Activated gamma-delta T cell treated with Interleukin-2 at 50 U/mL for 16 hours (primary cell): ENCODE measurements around the gene NACC2.

Experiments
- DNase-seq: peaks from one replicate; pipeline ENCODE4 v3.0.0-alpha.2; 2020

The NACC2 gene

DNA sequence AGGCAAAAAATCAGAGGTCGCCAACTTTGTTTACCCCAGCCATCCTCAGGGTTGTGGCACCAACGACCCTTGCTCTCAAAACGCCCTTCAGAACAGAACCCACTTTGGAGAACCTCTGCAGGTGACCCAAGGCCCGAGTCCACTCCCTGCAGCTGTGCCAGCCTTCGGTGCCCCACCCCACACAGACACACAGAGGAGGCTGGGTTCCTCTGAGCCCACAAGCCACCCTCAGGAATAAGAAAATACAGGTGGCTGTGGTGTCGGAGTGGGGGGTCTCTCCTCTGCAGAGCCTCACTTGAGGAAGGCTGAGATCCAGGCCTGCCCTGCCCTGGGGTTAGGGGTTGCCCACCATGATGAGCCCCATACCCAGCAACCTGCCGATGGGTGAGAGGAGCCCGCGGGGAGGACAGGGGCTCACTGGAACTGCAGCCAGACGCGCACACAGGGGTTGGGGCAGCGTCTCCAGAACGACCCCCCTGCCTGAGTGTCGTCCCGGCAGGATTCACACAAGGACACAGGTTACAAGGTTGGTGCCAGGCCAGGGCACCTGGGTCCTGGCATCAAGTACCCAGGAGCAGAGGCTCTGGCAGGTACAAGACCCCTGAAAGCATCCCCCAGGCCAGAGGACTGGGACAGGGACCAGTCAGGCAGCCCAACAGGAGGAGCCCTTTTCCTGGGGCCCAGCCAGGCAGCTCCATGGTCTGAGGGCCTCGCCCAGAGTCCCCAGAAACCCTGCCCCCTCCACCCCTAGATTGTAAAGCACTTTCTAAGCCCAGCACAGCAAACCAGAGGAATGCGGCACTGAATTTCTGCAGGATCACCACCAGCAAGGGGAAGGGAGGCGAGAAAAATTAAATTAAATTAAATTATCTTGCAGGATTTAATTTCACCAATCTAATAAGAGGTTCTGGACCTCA lies 40.0 kb downstream of the NACC2 start:
- no peak for DNase-seq

DNA sequence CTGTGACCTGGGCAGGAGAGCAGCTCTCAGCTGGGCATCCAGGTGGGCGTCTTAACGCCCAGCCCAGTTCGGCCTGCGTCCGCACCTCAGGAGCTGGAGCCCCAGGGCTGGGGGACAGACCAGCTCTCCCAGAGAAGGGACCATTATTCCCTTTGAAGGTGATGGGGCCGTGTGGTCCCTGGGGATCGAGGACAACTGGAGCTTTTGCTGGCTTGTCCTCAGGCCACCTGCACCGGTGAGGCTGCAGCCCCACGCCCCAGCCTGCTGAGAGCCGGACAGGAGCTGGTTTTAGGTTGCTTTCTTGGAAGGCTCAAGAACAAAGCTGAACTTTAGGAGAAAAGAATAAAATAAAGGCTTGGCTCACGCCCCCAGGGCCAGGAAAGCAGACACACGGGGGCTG lies 40.9 kb downstream of the NACC2 start:
- DNase-seq, result no peak

DNA sequence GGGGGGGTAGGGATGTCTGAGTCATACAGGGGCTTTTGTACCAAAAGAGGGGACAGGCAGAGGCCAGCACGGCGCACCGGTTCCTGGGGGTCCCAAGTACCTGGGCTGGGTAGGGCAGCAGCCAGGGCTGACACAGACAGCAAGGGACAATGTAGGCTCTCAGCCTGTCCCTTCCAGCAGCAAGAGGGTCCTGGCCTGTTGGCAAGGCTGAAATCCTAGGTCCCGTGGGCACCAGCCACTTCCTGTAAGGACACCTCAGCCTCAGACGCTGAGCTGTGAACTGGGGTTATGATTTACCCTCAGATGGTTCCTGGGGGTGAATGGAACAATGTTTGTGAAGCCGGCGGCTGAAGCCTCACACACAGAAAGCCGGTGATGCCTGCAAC lies 41.3 kb downstream of the NACC2 start:
- DNase-seq, result no peak

DNA sequence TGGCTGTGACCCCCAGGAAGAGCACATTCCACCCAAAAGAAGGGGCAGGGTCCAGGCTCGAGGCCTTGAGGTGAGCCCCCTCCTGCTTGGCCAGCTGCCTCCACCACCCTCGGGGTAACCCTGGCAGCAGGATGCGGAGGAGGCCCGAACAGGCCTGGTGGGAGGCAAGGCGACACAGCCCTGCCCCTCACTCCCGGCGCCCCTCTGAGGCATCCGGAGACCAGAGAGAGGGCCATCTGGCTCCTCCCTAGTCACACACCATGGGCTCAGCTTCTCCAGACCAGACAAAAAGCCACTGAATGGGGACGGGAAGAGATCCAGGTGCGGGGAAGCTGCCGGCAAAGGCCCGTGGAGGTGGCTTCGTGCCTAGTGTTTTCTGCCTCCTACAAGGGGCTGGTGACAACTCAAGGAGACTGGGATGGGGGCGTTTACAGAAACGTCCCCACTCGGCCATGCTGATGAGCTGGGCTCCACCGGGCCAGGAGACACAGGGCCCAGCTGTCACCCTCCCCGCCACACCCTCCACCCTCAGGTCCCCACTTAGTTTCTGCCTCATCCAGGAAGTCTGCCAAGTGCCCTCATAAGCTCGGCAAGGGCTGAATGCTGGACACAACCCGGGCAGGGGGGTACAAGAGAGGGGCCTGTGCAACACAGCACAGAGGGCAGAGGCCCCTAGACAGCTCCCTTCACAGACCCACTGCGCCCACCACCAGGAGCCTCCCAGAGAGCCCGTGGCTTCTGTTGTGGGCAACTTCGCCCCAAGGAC lies 41.9 kb downstream of the NACC2 start:
- no peak for DNase-seq

DNA sequence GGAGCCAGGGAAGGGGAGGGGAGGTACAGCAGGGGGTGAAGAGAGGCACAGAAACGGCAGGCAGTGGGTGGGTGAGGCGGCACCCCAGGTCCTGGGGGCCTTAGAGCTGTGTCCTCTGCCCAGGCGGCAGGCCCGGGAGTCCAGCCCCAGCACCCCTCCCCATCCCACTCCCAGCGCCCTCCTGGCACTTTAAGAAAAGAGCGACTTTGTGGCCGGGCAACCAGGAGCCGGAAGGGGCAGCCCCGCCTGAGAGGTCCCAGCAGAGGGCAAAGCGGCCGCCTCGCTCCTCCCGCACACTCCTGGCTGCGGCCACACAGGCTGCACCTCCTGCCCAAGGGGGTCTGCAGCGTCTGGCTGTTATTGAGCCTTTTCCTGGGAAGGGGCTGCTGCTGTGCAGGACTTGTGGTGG lies 42.6 kb downstream of the NACC2 start:
- DNase-seq, result no peak

DNA sequence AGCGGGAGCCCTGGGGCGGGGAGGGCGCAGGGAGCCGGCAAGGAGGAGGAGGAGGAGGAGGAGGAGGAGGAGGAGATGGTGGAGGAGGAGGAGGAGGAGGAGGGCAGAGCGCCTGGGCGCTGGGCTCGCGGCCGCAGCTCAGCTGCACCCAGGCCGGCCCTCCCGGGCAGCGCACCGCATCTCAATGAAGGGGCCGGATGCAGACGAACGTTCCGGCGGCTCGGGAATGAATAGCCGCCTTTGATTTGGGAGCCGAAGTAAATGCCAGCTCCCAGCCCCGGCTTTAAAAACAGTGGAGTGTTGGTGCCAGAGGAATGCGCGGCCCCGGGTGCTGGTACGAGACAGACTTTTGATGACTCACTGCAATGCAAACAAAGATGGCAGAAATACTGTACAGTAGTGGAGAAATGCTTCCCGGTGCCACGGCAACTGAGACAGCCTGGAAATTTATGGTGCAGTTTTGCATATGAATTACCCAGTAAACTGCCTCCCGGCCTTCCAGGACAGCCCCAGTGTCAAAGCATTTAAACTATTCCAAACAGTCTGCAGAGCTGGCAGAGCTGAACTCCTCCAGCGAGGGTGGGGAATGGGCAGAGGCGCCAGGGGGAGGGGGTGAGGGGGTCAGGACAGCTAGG lies 43.1 kb downstream of the NACC2 start:
- DNase-seq, result no peak

DNA sequence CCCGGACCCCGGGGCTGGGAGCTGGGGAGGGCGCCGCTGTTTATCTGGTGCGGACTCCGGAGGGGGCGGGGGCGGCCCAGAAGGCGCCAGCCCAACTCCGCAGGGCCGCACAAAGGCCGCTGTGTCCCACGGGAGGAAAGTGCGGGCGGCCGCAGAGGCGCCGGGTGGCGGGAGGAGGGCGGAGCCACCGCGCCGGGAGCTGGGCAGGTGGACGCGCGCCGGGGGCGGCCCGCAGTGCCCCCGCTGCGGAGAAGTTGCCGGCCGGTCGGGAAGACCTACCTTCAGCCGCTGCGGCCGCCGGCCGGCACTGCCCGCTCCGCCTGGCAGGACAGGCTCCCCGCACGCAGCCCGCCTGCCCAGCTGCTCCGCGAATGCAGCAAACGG lies 43.6 kb downstream of the NACC2 start:
- no peak for DNase-seq

DNA sequence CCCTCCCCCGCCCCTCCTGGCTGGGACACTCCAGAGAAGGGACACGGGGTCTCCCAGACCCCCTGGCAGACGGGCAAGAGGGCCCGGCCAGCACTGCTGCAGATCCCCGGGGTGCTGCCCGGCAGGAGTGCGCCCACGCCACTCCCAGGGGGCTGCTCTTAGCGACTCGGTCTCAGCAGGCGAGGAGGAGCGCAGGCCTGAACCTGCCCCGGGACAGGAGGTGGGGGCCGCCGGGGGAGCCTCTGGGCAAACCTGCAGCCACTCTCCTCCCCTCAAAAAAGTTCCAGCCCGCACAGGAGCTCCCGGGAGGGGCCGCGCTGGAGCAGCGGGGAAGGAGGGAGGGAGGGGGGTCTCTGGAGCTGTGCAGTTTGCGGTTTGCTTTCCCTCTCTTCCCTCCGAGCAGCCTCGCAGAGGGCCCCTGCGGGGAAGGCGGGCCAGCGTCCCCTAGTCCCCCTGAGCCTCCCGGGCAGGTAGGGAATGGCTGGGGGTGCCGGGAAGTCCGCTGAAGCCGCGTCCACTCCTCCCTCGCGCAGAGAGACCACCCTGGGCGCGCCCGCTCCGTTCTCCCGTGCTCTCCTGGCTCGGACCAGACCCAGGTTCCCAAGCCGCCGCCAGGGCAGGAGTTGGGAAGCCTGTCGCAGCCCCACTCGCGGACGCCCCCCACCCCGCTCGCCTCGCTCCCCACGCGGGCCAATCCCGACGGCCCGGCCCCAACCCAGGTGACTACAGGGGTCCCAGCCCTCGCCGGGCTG lies 44.2 kb downstream of the NACC2 start:
- DNase-seq, result no peak

DNA sequence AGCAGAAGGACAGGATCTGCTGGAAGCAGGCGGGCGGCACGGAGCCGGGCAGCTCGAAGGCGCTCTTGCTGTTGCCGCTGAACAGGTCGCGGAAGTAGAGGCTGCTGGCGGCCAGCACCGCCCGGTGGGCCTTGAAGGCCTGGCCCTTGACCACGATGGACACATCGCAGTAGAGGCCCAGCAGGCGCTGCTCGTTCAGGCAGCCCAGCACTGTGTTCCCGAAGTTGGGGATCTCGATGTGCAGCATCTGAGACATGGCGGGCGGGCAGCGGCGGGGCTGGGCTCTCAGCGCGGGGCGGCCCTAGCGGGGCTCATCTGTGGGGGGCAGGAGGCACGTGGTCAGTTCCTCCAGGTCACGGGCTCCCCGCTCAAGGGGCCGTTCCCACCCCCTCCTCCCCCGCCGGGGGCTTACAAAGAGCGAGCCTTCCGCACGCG lies 44.8 kb downstream of the NACC2 start:
- DNase-seq, result no peak

DNA sequence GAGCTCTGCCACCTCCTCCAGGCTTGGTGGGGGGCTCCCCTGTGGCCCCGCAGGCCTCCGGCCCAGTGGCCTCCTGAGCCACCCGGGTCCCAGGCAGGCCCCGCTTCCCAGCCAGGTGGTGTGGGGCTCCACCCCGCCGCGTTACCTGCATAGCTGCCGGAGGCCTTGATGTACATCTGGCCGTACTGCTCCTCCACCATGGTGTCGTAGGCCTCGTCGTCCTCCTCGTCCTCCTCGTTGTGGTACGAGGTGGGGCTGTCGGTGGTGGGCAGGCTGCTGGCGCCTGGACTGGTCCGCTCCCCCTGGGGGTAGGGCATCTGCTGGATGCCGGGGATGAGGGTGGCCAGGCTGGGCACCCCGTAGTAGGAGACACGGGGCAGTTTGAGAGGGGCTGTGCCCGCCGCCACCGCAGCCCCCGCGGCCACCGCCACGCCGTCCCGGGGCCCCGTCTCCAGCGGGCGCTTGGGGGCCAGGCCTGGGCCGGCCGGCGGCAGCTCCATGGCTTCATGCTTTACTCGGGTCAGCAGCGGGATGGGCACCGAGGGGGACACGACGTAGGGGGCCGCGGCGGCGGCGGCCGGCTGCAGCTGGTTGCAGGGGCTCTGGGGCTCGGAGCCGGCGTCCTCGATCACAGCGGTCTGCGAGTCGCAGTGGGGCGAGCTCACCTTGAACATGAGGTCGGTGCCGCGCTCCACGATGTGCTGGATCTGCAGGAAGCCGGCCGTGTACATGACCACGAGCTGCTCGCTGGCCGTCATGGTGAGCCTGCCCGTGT lies 45.4 kb downstream of the NACC2 start:
- no peak for DNase-seq

DNA sequence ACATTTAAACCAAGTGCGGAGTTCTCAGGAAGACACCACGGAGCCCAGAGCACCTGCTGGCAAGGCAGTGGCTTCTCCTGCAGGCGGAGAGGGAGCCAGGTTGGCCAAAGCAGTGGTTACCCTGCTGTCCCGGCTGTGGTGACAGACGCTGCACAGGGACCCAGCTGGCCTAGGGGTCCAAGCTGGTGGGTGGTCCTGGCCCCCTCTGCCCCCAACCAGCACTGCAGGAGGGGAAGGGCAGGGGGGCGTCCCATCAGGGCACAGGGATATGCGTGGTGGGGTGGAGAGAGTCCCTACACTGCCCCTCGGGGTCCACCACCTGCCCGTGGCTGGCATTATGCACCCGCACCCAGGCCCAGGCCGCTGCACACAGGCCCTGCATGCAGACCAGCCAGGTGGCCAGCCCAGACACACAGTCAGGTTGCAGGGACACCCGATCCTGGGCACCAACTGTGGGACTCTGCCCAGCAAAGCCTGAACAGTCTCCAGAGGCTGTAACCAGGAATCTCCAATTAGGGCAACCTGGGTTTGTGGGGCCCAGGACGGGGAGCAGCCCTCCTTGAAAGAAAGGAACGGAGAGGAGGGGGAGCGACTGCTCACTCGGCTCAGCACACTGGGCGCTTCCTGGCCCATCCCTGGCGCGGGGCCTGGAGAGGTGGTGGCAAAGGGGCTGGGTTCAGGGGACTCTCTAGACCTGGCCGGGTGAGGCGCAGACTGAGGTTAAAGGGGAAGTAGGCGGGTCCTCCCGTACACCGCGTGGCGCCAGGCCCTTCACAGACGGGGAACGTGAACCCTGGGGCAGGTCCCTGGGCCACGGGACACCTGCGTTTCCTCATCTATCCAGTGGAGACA lies 46.3 kb downstream of the NACC2 start:
- DNase-seq, result no peak

DNA sequence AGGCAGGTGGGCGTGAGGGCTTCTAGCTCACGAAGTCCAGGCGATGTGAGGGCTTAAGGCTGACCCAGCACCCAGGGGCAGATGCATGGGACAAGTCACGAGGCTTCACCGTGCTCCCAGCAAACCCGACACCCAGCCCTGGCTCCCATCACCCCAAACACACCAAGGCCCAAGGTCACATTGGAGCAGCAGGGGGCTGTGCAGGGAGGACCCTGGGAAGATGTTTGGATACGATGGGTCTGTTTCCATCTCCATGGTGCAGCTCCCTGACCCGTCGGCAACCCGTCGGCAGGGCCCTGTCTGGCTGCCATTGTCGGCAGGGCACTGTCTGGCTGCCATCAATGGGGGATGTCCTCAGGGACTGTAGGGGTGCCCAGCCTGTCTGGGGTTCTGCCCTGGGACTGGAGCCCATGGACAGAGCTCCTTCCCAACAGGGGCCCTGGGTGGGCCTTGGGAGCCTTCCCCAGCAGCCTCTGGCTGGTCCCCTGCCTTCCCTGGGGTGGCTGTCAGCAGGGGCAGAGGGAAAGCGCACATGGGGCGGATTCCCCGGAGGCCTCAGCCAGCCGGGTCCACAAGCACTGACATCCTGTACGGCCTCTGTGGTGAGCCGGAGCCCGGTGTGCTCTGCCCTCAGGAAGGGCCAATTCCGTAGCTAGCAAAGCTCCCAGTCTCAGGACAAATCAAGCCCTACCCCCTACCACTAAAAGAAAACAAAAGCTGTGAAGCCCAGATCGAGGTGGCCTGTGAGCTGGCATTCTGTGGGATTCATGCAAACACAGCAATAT lies 47.1 kb downstream of the NACC2 start:
- DNase-seq, result no peak

DNA sequence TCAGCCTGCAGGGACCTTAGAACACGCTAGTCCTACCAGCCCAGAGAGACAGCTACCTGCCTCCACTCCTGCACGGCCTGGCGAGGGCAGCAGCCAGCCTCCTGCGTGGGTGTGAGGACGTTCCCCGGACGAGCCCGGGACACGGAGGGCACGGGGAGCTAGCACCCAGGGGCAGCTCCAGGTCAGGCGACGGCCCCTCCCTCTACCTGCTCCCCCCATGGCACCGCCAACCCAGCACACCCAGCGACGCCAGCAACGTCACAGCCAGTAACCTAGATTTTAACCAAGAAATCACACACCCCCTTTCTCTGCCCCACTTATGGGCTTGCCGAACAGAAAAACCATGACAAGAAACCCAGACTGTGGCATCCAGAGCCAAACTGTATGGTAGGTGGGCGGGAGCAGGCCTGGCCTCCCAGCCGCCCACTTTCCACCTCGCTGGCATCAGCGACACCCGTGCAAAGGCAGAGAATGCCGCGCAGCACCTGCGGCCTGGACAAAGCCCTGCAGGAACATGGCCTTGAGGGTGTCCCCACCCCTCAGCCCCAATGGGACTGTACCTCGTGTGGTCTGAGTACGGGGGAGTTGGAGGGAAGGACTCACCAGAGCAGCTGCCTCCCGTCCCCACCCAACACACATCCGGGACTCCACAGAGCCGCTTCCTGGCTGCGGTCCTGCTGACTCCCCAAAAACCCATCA lies 47.9 kb downstream of the NACC2 start:
- DNase-seq, result no peak

DNA sequence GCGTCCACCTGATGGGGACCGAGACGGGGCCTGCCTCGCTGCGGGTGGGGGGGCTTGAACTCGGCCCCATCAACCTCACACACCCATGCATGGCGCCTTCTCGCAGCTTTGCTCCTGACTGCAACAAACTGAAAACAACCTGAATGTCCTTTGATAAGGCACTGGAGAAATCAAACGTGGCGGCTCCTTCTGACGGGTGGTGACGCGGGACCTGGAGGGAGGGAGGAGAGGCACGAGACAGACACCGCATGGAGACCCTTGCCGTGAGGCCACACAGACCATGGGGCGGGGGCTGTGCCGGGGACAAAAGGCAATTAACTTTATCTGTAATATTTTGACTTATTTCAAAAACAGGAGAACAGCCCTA lies 48.6 kb downstream of the NACC2 start:
- no peak for DNase-seq

DNA sequence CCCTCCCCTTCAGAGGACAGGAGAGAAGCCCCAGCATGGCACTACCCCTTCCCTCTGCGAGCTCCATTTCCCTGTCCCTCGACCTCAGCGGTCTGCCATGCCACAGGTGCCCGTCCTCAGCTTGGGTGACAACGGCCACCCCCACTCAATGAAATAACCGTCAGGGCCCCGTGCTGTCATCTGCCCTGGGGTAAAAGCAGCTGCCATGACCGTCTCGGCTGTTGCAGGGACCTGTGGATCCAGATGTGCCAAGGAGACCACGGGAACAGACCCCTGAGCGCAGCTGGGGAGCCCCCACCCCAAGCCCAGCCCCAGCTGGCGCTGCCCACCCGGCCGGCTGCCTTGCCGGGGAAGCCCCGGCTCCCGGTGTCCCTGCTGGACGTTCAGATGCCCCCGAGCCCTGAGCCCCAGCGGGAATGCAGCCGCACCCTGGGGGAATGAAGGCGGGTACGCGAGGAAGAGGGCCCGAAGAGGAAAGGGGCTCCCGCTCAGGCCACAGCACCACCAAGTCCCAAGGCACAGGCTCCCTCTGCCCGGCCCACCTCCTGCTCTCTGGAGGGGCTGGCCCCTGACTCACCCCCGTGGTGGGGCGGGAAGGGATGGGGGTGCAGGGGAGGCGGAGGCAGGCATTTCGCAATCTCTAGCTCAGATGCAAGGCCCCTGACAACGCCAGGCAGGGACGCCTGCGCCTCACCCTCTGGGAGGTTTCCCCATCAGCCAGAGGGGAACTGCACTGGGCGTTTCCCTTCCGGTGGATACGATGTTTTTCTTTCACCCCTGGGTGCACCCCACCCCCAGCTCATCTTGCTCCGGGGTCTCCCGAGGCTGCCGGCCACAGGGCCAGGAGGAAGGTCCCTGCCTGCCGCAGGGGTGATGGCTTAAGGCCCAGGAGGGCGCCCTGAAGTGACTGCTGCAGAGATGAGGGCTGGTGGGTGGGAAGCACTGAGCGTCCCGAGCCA lies 49.2 kb downstream of the NACC2 start:
- DNase-seq, result no peak

DNA sequence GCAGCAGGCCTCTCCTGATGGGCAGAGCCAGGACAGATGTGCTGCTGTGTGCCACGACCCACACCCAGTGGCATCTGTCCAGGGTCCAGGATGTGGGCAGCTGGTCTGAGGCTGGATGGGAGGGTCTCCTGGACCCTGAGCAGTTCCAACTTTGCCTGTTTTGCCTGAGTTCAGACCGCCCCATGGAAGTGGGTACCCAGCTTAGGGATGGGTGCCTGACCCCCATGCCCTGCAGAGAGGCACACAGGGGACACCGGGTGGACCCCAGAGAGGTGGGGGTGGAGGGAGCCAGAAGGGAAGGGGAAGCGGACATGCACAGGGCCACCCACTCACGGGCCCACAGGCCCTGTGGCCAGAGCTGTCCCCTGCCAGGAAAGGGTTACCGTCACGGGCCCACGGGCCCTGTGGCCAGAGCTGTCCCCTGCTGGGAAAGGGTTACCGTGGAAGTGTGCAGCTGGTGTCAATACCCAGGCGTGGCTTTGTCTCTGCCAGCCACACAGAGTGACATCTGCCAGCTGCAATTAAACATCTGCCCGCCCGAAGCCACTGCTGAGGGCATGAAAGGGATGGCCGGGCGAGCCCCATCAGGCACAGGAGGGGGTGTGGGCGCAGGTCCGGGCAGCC lies 50.0 kb downstream of the NACC2 start:
- no peak for DNase-seq

DNA sequence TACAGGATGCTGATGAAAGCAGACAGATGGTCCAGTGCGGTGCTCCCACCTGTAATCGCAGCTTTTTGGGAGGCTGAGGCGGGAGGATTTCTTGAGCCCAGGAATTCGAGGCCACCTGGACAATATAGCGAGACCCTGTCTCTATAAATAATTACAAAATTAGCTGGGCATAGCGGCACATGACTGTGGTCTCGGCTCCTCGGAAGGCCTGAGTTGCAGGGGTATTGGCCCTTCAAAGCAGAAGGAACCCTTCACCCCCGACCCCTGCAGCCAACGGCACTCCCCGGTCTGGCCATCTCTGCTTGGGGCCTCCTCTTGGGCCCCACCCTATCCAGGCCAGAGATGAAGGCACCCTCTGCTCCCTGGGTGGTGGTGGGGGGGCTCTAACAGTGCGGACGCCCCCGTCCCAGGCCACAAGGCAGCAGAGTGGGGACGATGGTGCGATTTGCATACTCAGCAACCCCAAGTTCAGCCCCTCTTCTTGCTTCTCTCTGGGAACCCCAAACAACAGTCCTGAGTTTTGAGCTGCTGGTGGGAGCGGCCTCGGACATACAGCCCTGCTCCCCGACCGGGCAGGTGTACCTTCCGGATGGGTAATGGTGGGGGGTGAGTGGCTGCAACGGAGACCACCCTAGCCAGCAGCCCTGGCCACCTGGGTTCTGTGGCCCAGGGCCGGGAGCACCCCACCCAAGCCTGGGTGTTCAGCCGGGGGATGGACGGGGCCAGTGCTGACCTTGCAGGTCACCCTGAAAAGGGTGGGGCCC lies 50.7 kb downstream of the NACC2 start:
- DNase-seq, result no peak
